B cell (primary cell): ENCODE results near the gene IRF1.

Experiments
- EZH2 ChIP-seq: IDR thresholded peaks from 2 replicates; pipeline ENCODE4 v1.6.1; 2012; ENCODE audit warnings: borderline replicate concordance, low read depth, mild to moderate bottlenecking, moderate library complexity, low read length; ENCODE audit not compliant: insufficient read depth, poor library complexity, severe bottlenecking
- TF ChIP-seq, protein P1 (sequence below): fragments of 200-600 bp; IDR thresholded peaks from one replicate; pipeline ENCODE4 v1.8.0; 2022; ENCODE audit warnings: antibody characterized with exemption, mild to moderate bottlenecking

DNA sequence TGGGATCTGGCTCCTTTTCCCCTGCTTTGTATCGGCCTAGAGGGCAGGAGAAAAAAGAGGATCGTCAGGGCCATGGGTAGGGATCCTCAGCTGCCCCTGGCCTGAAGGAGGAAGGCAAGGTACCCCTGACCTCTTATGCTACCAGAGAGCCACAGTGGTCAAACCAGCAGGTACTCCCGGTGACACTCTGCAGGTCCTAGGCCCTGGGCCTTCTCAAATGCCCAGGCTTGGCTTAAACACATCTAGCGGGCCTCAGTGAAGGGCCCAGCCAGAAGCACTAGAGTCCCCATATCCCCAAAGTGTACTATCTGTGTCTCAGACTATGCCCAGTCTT is 3.5 kb downstream of the IRF1 start:
- TF ChIP-seq, protein P1, sequence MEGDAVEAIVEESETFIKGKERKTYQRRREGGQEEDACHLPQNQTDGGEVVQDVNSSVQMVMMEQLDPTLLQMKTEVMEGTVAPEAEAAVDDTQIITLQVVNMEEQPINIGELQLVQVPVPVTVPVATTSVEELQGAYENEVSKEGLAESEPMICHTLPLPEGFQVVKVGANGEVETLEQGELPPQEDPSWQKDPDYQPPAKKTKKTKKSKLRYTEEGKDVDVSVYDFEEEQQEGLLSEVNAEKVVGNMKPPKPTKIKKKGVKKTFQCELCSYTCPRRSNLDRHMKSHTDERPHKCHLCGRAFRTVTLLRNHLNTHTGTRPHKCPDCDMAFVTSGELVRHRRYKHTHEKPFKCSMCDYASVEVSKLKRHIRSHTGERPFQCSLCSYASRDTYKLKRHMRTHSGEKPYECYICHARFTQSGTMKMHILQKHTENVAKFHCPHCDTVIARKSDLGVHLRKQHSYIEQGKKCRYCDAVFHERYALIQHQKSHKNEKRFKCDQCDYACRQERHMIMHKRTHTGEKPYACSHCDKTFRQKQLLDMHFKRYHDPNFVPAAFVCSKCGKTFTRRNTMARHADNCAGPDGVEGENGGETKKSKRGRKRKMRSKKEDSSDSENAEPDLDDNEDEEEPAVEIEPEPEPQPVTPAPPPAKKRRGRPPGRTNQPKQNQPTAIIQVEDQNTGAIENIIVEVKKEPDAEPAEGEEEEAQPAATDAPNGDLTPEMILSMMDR = no peak
- no peak for TF ChIP-seq EZH2
